Esophagus (tissue), 2 donors: ENCODE measurements around the gene SLC2A10. TPM values are rescaled to one million over a fixed set of nuclear protein-coding genes. Genes with fewer than 3 reads are reported as not detected.

Experiments
- H3K27ac ChIP-seq, 2 donors: one replicate each; pipeline ENCODE4 v1.5.1; 2013; ENCODE audit warnings: low read depth in 2 of 2, mild to moderate bottlenecking in 2 of 2, inconsistent platforms in 1 of 2, low read length in 1 of 2, moderate library complexity in 1 of 2
- H3K27me3 ChIP-seq, 2 donors: one replicate each; pipeline ENCODE4 v1.6.1; 2013; ENCODE audit warnings: low read length in 2 of 2, control low read depth in 1 of 2, mild to moderate bottlenecking in 1 of 2; ENCODE audit not compliant: insufficient read depth in 2 of 2, control insufficient read depth in 1 of 2
- H3K36me3 ChIP-seq, 2 donors: one replicate each; pipeline ENCODE4 v1.6.1; 2013; ENCODE audit warnings: low read length in 1 of 2; ENCODE audit not compliant: control insufficient read depth in 2 of 2, insufficient read depth in 2 of 2
- H3K4me1 ChIP-seq, 2 donors: one replicate each; pipeline ENCODE4 v1.6.1; 2013; ENCODE audit warnings: low read length in 1 of 2; ENCODE audit not compliant: control insufficient read depth in 2 of 2, insufficient read depth in 2 of 2
- H3K4me3 ChIP-seq, 2 donors: one replicate each; pipeline ENCODE4 v1.5.1; 2013; ENCODE audit warnings: low read length in 2 of 2, mild to moderate bottlenecking in 2 of 2, low read depth in 1 of 2, moderate library complexity in 1 of 2
- H3K9me3 ChIP-seq, 2 donors: one replicate each; pipeline ENCODE4 v1.6.1; 2013; ENCODE audit warnings: mild to moderate bottlenecking in 2 of 2, low read depth in 1 of 2, low read length in 1 of 2, moderate library complexity in 1 of 2; ENCODE audit not compliant: control insufficient read depth in 2 of 2, insufficient read depth in 1 of 2
- WGBS, 2 donors: extraction: QIAGEN DNeasy Blood & Tissue Kit; methylation state at CpG; one replicate each; pipeline ENCODE4 v1.1.7; 2013; 5-methylcytosine and 5-hydroxymethylcytosine counted together
- polyA plus RNA-seq, 2 donors: library from polyadenylated mRNA; stranded (reverse); fragments of 200-250 nt; gene quantifications; one replicate each; pipeline ENCODE4 v1.2.3, GENCODE V29; 2013
- donor health status: healthy with polysubstance abuse.
- donor health status: Bipolar disorder and iron deficiency.

Gene SLC2A10
- polyA plus RNA-seq, 2 donors = 2.6 to 5.4 TPM

DNA sequence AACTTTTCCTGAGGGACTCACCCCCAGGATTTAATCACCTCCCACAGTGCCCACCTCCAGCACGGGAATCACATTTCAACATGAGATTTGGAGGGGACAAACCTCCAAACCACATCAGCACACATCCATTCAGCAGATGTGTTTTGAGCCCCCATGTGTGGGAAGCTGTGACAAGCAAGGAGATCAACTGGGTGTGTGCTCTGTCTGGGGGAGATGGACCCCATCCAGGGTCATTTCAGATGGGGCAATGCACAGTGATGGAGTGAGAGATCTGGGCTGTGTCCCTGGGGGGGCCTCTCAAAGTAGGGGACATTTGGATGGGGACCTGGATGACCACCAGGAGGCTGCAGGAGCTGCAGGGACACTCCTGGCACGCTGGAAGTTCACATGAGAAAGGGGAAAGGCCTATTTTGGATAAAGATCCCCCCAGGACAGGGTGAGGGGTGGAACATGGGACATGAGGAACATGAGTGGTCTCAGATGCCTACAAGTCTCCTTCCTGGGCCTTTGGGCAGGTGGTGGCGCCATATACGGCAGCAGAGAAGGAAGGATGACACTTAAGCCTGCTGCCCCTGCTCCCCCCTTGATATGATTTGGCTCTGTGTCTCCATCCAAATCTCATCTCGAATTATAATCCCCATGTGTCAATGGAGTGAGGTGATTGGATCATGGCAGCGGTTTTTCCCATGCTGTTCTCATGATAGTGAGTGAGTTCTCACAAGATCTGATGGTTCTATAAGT lies 49.6 kb downstream of the SLC2A10 start:
- no peaks in the 10 kb centered on the region for H3K9me3 ChIP-seq
- no peaks in the 10 kb centered on the region for H3K27me3 ChIP-seq
- no peak overlapping the region for H3K4me3 ChIP-seq
- no peaks in the 10 kb centered on the region for H3K36me3 ChIP-seq
- 77 to 86% methylated on average over 6 of the region's 6 CpGs for WGBS, 2 donors
- H3K4me1 ChIP-seq = no peaks in the 10 kb centered on the region
- H3K27ac ChIP-seq = no peak overlapping the region

DNA sequence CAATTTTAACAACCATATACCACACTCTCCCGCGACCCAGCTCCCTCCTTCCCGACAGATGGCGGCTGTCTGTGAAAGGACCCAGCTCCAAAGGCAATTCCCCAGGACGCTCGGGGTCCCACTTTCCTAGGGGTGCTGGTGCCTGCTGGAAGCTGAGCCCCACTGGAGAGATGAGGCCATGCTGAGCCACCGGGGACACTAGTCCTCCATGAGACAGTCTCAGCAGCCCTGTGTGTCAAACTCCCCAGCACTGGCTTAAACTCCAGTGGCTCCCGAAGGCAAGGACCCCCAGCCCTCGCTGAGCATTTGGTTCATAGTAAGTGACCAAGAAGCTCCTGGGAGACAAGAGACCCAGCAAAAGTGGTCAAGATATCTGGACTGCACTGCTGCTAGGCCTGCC lies 52.1 kb downstream of the SLC2A10 start:
- H3K4me1 ChIP-seq = no peaks in the 10 kb centered on the region
- no peak overlapping the region for H3K27ac ChIP-seq
- H3K27me3 ChIP-seq = no peaks in the 10 kb centered on the region
- 89 to 94% methylated on average over 9 of the region's 9 CpGs for WGBS, 2 donors
- no peak overlapping the region for H3K4me3 ChIP-seq
- no peaks in the 10 kb centered on the region for H3K36me3 ChIP-seq
- H3K9me3 ChIP-seq = no peaks in the 10 kb centered on the region

DNA sequence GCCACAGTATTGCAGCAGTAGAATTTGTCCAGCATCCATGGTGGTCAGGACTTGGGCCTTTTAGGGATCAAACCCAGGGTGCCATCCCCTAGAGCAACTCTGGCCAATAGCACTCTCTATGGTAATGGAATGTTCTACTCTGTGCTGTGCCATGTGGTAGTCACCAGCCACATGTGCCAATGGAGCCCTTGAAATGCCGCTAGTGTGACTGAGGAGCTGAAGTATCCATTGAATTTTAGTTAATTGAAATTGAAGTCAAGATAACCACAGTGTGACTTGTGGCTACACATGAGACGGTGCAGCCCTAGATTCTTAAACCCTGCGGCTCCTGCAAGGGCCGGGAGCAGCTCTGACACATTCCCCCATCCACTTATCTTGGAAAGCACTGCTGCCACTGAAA lies 54.6 kb downstream of the SLC2A10 start:
- Histone ChIP-seq H3K36me3 (no peaks in the 10 kb centered on the region), H3K9me3 (no peaks in the 10 kb centered on the region), H3K27ac (no peak overlapping the region), H3K4me3 (no peak overlapping the region), H3K4me1 (no peaks in the 10 kb centered on the region), H3K27me3 (no peaks in the 10 kb centered on the region)
- 94 to 95% methylated on average over 4 of the region's 4 CpGs for WGBS, 2 donors

DNA sequence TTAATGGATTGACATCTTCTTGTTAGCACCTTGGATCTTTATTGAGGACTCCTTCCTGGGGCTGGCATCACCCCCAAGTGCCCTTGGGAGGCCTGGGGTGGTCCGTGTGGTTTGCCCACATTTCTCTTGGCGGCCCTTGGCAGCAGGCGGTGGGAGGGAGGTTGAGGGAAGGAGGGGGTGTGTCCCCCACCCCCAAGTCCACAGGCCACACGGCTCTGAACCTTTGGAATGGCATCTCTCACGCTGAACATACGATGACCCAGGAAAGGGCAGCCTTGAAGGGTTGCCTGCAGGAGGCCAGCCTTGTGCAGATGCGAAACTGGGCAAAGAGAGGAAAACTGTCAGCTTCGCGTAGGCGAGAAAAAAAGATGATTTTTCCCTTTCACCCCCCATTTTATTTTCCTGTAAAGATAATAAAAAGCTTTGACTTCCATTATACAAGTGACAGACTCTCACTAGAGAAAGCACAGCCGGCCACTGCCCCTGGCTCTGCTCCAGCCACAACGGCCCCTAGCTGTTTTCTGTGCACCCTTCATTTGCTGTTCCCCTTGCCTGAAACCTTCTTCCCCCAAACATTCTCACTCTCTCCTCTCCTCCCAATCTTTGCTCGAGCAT lies 56.2 kb downstream of the SLC2A10 start:
- H3K9me3 ChIP-seq = no peaks in the 10 kb centered on the region
- no peak overlapping the region for H3K4me3 ChIP-seq
- H3K27me3 ChIP-seq = no peaks in the 10 kb centered on the region
- H3K36me3 ChIP-seq = no peaks in the 10 kb centered on the region
- no peaks in the 10 kb centered on the region for H3K4me1 ChIP-seq
- 64 to 71% methylated on average over 13 of the region's 13 CpGs for WGBS, 2 donors
- H3K27ac ChIP-seq = no peak overlapping the region

DNA sequence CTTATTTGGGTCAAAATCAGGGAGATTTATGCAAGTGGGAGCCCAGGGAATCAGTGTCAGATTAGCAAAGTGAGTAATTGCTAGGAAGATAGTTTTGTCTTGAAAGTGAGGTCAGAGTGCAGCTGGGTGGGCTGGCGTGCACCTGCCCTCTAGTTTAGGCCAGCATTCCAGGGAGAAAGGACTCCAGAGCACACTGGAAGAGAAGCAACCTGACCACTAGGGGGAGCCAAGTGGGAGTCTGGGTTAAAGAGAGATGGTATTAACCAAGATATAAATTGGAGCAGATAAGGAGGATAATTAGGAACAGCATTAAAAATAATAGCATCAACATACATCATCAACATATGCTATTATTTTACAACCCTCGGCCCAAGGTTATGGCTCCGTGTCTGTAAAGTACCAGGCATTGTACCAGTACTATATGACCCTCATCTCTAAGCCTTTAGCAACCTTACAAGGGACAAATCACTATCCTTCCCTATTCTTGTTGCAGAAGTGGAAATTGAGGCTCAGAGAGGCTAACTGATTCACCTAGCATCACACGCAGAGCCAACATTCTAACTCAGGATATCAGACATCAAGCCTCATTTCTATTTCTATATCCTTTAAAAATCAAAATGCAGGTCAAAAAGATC lies 57.8 kb downstream of the SLC2A10 start:
- Histone ChIP-seq H3K27ac (no peak overlapping the region), H3K27me3 (no peaks in the 10 kb centered on the region), H3K4me1 (no peaks in the 10 kb centered on the region), H3K4me3 (no peak overlapping the region), H3K36me3 (no peaks in the 10 kb centered on the region), H3K9me3 (no peaks in the 10 kb centered on the region)
- WGBS, 2 donors = 66 to 71% methylated on average over 4 of the region's 4 CpGs

DNA sequence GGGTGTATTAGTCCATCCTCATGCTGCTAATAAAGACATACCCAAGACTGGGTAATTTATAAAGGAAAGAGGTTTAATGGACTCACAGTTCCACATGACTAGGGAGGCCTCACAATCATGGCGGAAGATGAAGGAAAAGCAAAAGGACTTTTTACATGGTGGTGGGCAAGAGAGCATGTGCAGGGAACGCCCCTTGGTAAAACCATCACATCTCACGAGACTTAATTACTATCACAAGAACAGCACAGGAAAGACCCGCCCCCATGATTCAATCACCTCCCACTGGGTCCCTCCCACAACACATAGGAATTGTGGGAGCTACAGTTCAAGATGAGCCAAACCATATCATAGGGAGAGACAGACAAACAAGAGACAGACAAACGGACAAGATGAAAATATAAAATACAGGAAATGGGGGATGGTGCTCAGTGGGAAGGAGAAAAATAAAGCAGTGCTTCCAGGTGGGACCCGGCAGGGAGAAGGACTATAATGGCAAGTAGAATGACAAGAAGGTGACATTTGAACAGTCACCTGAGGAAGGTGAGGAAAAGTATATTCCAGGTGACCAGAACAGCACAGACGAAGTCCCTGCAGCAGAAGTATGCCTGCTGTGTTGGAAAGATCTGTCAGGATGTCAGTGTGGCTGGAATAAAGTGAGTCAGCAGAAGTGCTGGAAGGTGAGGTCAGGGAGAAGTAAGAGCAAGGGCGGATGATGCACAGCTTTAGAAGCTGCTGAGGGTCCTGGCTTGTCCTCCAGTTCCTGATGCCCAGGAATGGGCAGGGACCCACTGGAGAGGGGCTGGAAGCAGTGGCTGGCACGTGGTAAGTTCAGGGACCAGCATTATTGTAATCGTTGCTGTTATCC lies 61.1 kb downstream of the SLC2A10 start:
- WGBS, 2 donors = 65 to 78% methylated on average over 10 of the region's 10 CpGs
- Histone ChIP-seq H3K36me3 (no peaks in the 10 kb centered on the region), H3K27ac (no peak overlapping the region), H3K27me3 (no peaks in the 10 kb centered on the region), H3K4me3 (no peak overlapping the region), H3K9me3 (no peaks in the 10 kb centered on the region), H3K4me1 (no peaks in the 10 kb centered on the region)

DNA sequence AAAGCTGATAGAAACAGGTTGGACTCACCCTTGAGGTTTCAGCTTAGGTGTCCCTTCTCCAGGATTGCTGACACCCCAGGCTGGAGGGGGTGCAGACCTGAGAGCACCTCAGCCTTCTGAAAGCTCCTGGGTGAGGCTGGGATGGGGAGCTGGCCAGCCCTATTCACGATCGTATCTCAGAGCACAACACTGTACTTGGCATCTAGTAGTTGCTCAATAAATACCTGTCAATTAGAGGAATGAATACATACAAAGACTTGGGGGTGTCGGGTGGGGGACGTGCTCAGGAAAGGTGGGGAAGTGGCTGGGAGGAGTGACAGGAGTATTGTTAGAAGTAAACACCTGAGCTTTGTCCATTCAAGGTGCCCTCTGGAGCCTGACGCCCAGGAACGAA lies 61.7 kb downstream of the SLC2A10 start:
- WGBS, 2 donors = 75 to 81% methylated on average over 6 of the region's 6 CpGs
- H3K4me1 ChIP-seq = no peaks in the 10 kb centered on the region
- no peaks in the 10 kb centered on the region for H3K36me3 ChIP-seq
- no peaks in the 10 kb centered on the region for H3K9me3 ChIP-seq
- no peak overlapping the region for H3K4me3 ChIP-seq
- H3K27ac ChIP-seq = no peak overlapping the region
- H3K27me3 ChIP-seq = no peaks in the 10 kb centered on the region

DNA sequence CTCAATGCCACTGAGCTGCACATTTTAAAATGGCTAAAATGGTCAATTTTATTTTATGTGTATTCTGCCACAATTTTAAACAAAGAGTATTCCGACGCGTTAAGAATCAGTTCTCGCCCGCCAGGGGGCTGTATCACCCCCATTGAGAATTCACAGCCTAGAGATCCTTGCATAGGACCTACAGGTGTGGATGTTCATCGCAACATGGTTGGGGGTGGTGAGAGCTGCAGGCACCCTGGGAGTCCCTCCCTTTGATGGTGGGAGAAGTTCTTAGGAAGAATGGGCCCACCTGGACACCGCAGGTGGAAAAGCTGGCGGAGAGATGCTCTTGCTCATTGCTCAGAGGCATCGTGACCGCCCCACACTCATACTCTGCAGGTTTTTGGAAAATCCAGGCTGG lies 63.5 kb downstream of the SLC2A10 start:
- WGBS, 2 donors = 70 to 72% methylated on average over 10 of the region's 10 CpGs
- H3K4me1 ChIP-seq = no peaks in the 10 kb centered on the region
- H3K27me3 ChIP-seq = no peaks in the 10 kb centered on the region
- no peaks in the 10 kb centered on the region for H3K9me3 ChIP-seq
- no peaks in the 10 kb centered on the region for H3K36me3 ChIP-seq
- H3K27ac ChIP-seq = no peak overlapping the region
- H3K4me3 ChIP-seq = no peak overlapping the region

DNA sequence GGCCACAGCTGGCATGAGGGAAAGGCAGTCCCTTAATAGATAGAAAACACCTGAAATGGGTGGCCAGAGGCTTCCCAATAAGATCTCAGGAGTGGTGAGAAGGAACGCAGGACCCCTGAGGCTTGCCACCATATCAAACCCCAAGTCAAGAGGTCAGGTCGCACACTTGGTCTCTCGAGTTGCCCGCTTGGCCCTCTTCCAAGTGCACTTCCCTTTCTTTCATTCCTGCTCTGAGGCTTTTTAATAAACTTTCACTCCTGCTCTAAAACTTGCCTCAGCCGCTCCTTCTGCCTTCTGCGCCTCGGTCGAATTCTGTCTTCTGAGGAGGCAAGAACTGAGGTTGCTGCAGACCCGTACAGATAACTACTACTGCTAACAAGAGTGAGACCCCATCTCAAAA lies 64.2 kb downstream of the SLC2A10 start:
- Histone ChIP-seq H3K27me3 (no peaks in the 10 kb centered on the region), H3K4me3 (no peak overlapping the region), H3K4me1 (no peaks in the 10 kb centered on the region), H3K27ac (no peak overlapping the region), H3K9me3 (no peaks in the 10 kb centered on the region), H3K36me3 (no peaks in the 10 kb centered on the region)
- 55 to 63% methylated on average over 9 of the region's 9 CpGs for WGBS, 2 donors
